SK-N-SH treated with all-trans-retinoic acid at 6 μM for 48 hours (cell line): ENCODE measurements around the gene MINAR1.

Source experiments
- ATAC-seq: fragments of 200-7000 bp; cut with Tn5 transposase; 3 replicates; pipeline ENCODE4 v1.9.1; 2020; ENCODE audit warnings: mild to moderate bottlenecking, moderate library complexity
- ARNTL ChIP-seq: fragments of 450-650 bp; formaldehyde crosslinking; IDR thresholded peaks from 2 replicates; pipeline ENCODE4 v1.5.0; 2020; ENCODE audit warnings: low read depth, mild to moderate bottlenecking, moderate library complexity, borderline replicate concordance
- BACH2 ChIP-seq: fragments of 250-450 bp; sonication (Bioruptor Pico); IDR thresholded peaks from 2 replicates; pipeline ENCODE4 v1.9.0; 2021; ENCODE audit warnings: mild to moderate bottlenecking, borderline replicate concordance
- CREB5 ChIP-seq: fragments of 250-450 bp; sonication (Bioruptor Pico); IDR thresholded peaks from 2 replicates; pipeline ENCODE4 v1.5.1; 2020; ENCODE audit warnings: low read depth, mild to moderate bottlenecking, moderate library complexity
- CSDC2 ChIP-seq: fragments of 250-450 bp; sonication (Bioruptor Pico); IDR thresholded peaks from 2 replicates; pipeline ENCODE4 v1.5.0; 2020; ENCODE audit warnings: mild to moderate bottlenecking, moderate library complexity
- CSRNP3 ChIP-seq: fragments of 250-450 bp; sonication (Bioruptor Pico); IDR thresholded peaks from 2 replicates; pipeline ENCODE4 v1.5.1; 2021; ENCODE audit warnings: mild to moderate bottlenecking, moderate library complexity
- ESRRG ChIP-seq: fragments of 250-450 bp; sonication (Bioruptor Pico); IDR thresholded peaks from 2 replicates; pipeline ENCODE4 v1.6.1; 2021; ENCODE audit warnings: mild to moderate bottlenecking
- ISL1 ChIP-seq: fragments of 250-450 bp; sonication (Bioruptor Pico); IDR thresholded peaks from 2 replicates; pipeline ENCODE4 v2.1.2; 2022; ENCODE audit warnings: mild to moderate bottlenecking, moderate library complexity
- OSR1 ChIP-seq: fragments of 250-450 bp; sonication (Bioruptor Pico); IDR thresholded peaks from 2 replicates; pipeline ENCODE4 v1.8.0; 2022; ENCODE audit warnings: moderate library complexity, mild to moderate bottlenecking, inconsistent platforms
- PPARA ChIP-seq: fragments of 250-450 bp; sonication (Bioruptor Pico); IDR thresholded peaks from 2 replicates; pipeline ENCODE4 v1.5.0; 2020; ENCODE audit warnings: mild to moderate bottlenecking, borderline replicate concordance
- RARB ChIP-seq: fragments of 250-450 bp; sonication (Bioruptor Pico); IDR thresholded peaks from 2 replicates; pipeline ENCODE4 v1.8.0; 2021; ENCODE audit warnings: mild to moderate bottlenecking, moderate library complexity
- SNAI2 ChIP-seq: fragments of 250-450 bp; sonication (Bioruptor Pico); IDR thresholded peaks from 2 replicates; pipeline ENCODE4 v1.5.0; 2020; ENCODE audit warnings: mild to moderate bottlenecking, moderate library complexity
- TCF4 ChIP-seq: fragments of 250-450 bp; sonication (Bioruptor Pico); IDR thresholded peaks from 2 replicates; pipeline ENCODE4 v1.8.0; 2021; ENCODE audit warnings: mild to moderate bottlenecking, moderate library complexity, borderline replicate concordance
- TOX ChIP-seq: fragments of 250-450 bp; sonication (Bioruptor Pico); IDR thresholded peaks from 2 replicates; pipeline ENCODE4 v1.8.0; 2021; ENCODE audit warnings: mild to moderate bottlenecking, moderate library complexity, borderline replicate concordance
- ZC3H10 ChIP-seq: fragments of 250-450 bp; sonication (Bioruptor Pico); IDR thresholded peaks from 2 replicates; pipeline ENCODE4 v1.5.1; 2021; ENCODE audit warnings: mild to moderate bottlenecking, moderate library complexity
- ZFP3 ChIP-seq: fragments of 250-450 bp; sonication (Bioruptor Pico); IDR thresholded peaks from 2 replicates; pipeline ENCODE4 v1.5.0; 2020; ENCODE audit warnings: mild to moderate bottlenecking, moderate library complexity
- ZFP30 ChIP-seq: fragments of 450-650 bp; formaldehyde crosslinking; IDR thresholded peaks from 2 replicates; pipeline ENCODE4 v1.5.0; 2022; ENCODE audit warnings: mild to moderate bottlenecking, moderate library complexity
- ZNF565 ChIP-seq: fragments of 450-650 bp; formaldehyde crosslinking; conservative IDR thresholded peaks from 2 replicates; pipeline ENCODE4 v1.5.0; 2020; ENCODE audit warnings: low read depth, mild to moderate bottlenecking, moderate library complexity
- ZNF70 ChIP-seq: fragments of 450-650 bp; formaldehyde crosslinking; IDR thresholded peaks from 2 replicates; pipeline ENCODE4 v1.5.0; 2020; ENCODE audit warnings: mild to moderate bottlenecking, moderate library complexity
- ZNF8 ChIP-seq: fragments of 450-650 bp; formaldehyde crosslinking; IDR thresholded peaks from 2 replicates; pipeline ENCODE4 v1.5.0; 2020; ENCODE audit warnings: mild to moderate bottlenecking, moderate library complexity
- TF ChIP-seq, protein P1 (sequence below): fragments of 250-450 bp; sonication (Bioruptor Pico); IDR thresholded peaks from 2 replicates; pipeline ENCODE4 v1.5.0; 2020; ENCODE audit warnings: mild to moderate bottlenecking, moderate library complexity
- TF ChIP-seq, protein P2 (sequence below): fragments of 250-450 bp; sonication (Bioruptor Pico); IDR thresholded peaks from 2 replicates; pipeline ENCODE4 v1.8.0; 2020; ENCODE audit warnings: mild to moderate bottlenecking, moderate library complexity, borderline replicate concordance

The MINAR1 gene

GRCh38 chr15:79463781-79464270 is 31.7 kb downstream of the MINAR1 start (continued):
- TF ChIP-seq, protein P1, sequence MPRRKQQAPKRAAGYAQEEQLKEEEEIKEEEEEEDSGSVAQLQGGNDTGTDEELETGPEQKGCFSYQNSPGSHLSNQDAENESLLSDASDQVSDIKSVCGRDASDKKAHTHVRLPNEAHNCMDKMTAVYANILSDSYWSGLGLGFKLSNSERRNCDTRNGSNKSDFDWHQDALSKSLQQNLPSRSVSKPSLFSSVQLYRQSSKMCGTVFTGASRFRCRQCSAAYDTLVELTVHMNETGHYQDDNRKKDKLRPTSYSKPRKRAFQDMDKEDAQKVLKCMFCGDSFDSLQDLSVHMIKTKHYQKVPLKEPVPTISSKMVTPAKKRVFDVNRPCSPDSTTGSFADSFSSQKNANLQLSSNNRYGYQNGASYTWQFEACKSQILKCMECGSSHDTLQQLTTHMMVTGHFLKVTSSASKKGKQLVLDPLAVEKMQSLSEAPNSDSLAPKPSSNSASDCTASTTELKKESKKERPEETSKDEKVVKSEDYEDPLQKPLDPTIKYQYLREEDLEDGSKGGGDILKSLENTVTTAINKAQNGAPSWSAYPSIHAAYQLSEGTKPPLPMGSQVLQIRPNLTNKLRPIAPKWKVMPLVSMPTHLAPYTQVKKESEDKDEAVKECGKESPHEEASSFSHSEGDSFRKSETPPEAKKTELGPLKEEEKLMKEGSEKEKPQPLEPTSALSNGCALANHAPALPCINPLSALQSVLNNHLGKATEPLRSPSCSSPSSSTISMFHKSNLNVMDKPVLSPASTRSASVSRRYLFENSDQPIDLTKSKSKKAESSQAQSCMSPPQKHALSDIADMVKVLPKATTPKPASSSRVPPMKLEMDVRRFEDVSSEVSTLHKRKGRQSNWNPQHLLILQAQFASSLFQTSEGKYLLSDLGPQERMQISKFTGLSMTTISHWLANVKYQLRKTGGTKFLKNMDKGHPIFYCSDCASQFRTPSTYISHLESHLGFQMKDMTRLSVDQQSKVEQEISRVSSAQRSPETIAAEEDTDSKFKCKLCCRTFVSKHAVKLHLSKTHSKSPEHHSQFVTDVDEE (CRISPR knock-in tag) = no peak
- TF ChIP-seq, all 23 proteins: peak for 0

DNA sequence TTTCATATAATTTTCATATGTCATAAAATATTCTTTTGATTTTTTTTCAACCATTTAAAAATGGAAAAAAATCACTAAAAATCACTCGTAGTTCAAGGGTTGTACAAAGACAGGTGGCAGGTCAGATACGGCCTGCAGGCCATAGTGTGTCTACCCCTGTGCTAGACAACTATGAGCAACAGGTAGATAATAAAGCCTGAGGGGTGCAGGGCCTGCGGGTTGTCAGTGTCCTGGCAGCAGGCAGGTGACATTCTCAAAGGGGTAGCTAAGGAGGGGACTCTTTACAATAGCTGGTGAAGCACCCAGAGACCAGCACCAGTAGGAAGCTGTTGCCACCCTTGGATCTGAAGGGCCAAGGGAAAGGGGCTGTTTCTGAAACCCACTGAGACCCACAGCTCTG is 34.4 kb downstream of the MINAR1 start:
- no peak for ATAC-seq
- TF ChIP-seq BACH2 (CRISPR knock-in tag) = no peak

- TF ChIP-seq, protein P2, sequence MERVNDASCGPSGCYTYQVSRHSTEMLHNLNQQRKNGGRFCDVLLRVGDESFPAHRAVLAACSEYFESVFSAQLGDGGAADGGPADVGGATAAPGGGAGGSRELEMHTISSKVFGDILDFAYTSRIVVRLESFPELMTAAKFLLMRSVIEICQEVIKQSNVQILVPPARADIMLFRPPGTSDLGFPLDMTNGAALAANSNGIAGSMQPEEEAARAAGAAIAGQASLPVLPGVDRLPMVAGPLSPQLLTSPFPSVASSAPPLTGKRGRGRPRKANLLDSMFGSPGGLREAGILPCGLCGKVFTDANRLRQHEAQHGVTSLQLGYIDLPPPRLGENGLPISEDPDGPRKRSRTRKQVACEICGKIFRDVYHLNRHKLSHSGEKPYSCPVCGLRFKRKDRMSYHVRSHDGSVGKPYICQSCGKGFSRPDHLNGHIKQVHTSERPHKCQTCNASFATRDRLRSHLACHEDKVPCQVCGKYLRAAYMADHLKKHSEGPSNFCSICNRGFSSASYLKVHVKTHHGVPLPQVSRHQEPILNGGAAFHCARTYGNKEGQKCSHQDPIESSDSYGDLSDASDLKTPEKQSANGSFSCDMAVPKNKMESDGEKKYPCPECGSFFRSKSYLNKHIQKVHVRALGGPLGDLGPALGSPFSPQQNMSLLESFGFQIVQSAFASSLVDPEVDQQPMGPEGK (CRISPR knock-in tag) = no peak
- TF ChIP-seq ISL1 (CRISPR knock-in tag) (no peak), ZNF70 (no peak), PPARA (no peak), CSRNP3 (CRISPR knock-in tag) (no peak), OSR1 (CRISPR knock-in tag) (no peak), ZNF565 (CRISPR knock-in tag) (no peak), ZNF8 (CRISPR knock-in tag) (no peak), ZC3H10 (CRISPR knock-in tag) (no peak), CSDC2 (no peak), BACH2 (CRISPR knock-in tag) (no peak), ZFP3 (CRISPR knock-in tag) (no peak), CREB5 (no peak), ARNTL (CRISPR knock-in tag) (no peak), TOX (CRISPR knock-in tag) (no peak), SNAI2 (CRISPR knock-in tag) (no peak), ZFP30 (no peak), ESRRG (no peak)
- no peak for ATAC-seq
Observed at GRCh38 chr15:79467865-79468586, 35.9 kb downstream of the MINAR1 start.

- TF ChIP-seq CSDC2 = no peak
- TF ChIP-seq ZNF565 (CRISPR knock-in tag) = no peak
- TF ChIP-seq ZFP30 = no peak
- TF ChIP-seq ZNF70 = no peak
- TF ChIP-seq ZFP3 (CRISPR knock-in tag) = no peak
- TF ChIP-seq CSRNP3 (CRISPR knock-in tag) = no peak
- TF ChIP-seq OSR1 (CRISPR knock-in tag) = no peak
- TF ChIP-seq, protein P2 (CRISPR knock-in tag) = no peak
- no peak for TF ChIP-seq TCF4 (CRISPR knock-in tag)
- TF ChIP-seq RARB = no peak
- TF ChIP-seq ZNF8 (CRISPR knock-in tag) = no peak
- no peak for ATAC-seq
Observed at GRCh38 chr15:79472446-79472845, 40.3 kb downstream of the MINAR1 start.
